Measurements from ENCODE around the gene SLC22A23. TPM values are rescaled to one million over a fixed set of nuclear protein-coding genes. Genes with fewer than 3 reads are reported as not detected.

The SLC22A23 gene
- total RNA-seq, 2 donors from 2014 or later, result 11.1 to 13.3 TPM

GRCh38 chr6:3415082-3415453 is 41.8 kb downstream of the SLC22A23 start:
- H3K27ac ChIP-seq (ENCODE audit: low read depth, low read length), result no peak overlapping the region
- H3K4me1 ChIP-seq (ENCODE audit: control insufficient read depth, insufficient read depth, low read length), result peaks cover 30% of the 10 kb centered on the region
- Mint-ChIP-seq H3K27ac (peak overlapping the region; percentile 11), H3K36me3 (ENCODE audit: low read depth) (peaks cover 11% of the 10 kb centered on the region), H3K9me3 (peaks cover 13% of the 10 kb centered on the region), H3K27me3 (ENCODE audit: insufficient read depth) (no peaks in the 10 kb centered on the region), H3K4me3 (no peak overlapping the region), H3K4me1 (peaks cover 61% of the 10 kb centered on the region)
- no peak for DNase-seq
- no peaks in the 10 kb centered on the region for H3K27me3 ChIP-seq (ENCODE audit: control insufficient read depth, insufficient read depth, low read length, poor library complexity, severe bottlenecking)
- no peak for TF ChIP-seq CTCF (conservative IDR thresholded peaks at IDR 0.05)
- H3K9ac ChIP-seq (ENCODE audit: extremely low read depth, low read length, poor library complexity, severe bottlenecking), result no peak overlapping the region
- 49 to 61% methylated on average over 4 to 5 of the region's 5 CpGs for WGBS, 2 experiments (ENCODE audit: insufficient coverage in 1 of 2, insufficient read length in 1 of 2)
- peaks cover 9% of the 10 kb centered on the region for H3K36me3 ChIP-seq (ENCODE audit: control insufficient read depth, insufficient read depth, low read length)
- H3K4me3 ChIP-seq (ENCODE audit: low read length), result no peak overlapping the region
- H3K9me3 ChIP-seq (ENCODE audit: control insufficient read depth, low read length), result peaks cover 21% of the 10 kb centered on the region

- no peak for TF ChIP-seq CTCF (conservative IDR thresholded peaks at IDR 0.05)
- Histone ChIP-seq H3K4me1 (ENCODE audit: control insufficient read depth, insufficient read depth, low read length) (peaks cover 35% of the 10 kb centered on the region), H3K9ac (ENCODE audit: extremely low read depth, low read length, poor library complexity, severe bottlenecking) (no peak overlapping the region), H3K9me3 (ENCODE audit: control insufficient read depth, low read length) (peaks cover 21% of the 10 kb centered on the region), H3K27me3 (ENCODE audit: control insufficient read depth, insufficient read depth, low read length, poor library complexity, severe bottlenecking) (no peaks in the 10 kb centered on the region), H3K4me3 (ENCODE audit: low read length) (no peak overlapping the region), H3K27ac (ENCODE audit: low read depth, low read length) (no peak overlapping the region), H3K36me3 (ENCODE audit: control insufficient read depth, insufficient read depth, low read length) (peaks cover 9% of the 10 kb centered on the region)
- Mint-ChIP-seq H3K36me3 (ENCODE audit: low read depth) (peaks cover 11% of the 10 kb centered on the region), H3K27ac (peak overlapping the region; percentile 11), H3K9me3 (peaks cover 13% of the 10 kb centered on the region), H3K4me3 (no peak overlapping the region), H3K27me3 (ENCODE audit: insufficient read depth) (no peaks in the 10 kb centered on the region), H3K4me1 (peaks cover 61% of the 10 kb centered on the region)
- no peak for DNase-seq
- 72 to 78% methylated on average over 8 to 11 of the region's 11 CpGs for WGBS, 2 experiments (ENCODE audit: insufficient coverage in 1 of 2, insufficient read length in 1 of 2)
Measured at GRCh38 chr6:3414327-3415081, 42.3 kb downstream of the SLC22A23 start.

- H3K4me3 ChIP-seq (ENCODE audit: low read length), result no peak overlapping the region
- peaks cover 26% of the 10 kb centered on the region for H3K4me1 ChIP-seq (ENCODE audit: control insufficient read depth, insufficient read depth, low read length)
- peaks cover 21% of the 10 kb centered on the region for H3K9me3 ChIP-seq (ENCODE audit: control insufficient read depth, low read length)
- peaks cover 9% of the 10 kb centered on the region for H3K36me3 ChIP-seq (ENCODE audit: control insufficient read depth, insufficient read depth, low read length)
- H3K4me1 Mint-ChIP-seq, result peaks cover 59% of the 10 kb centered on the region
- no peaks in the 10 kb centered on the region for H3K27me3 ChIP-seq (ENCODE audit: control insufficient read depth, insufficient read depth, low read length, poor library complexity, severe bottlenecking)
- peaks cover 13% of the 10 kb centered on the region for H3K9me3 Mint-ChIP-seq
- no peak overlapping the region for H3K9ac ChIP-seq (ENCODE audit: extremely low read depth, low read length, poor library complexity, severe bottlenecking)
- no peak overlapping the region for H3K4me3 Mint-ChIP-seq
- 91 to 100% methylated on average over 3 of the region's 3 CpGs for WGBS, 2 experiments (ENCODE audit: insufficient coverage in 1 of 2, insufficient read length in 1 of 2)
- H3K27ac Mint-ChIP-seq, result no peak overlapping the region
- no peaks in the 10 kb centered on the region for H3K27me3 Mint-ChIP-seq (ENCODE audit: insufficient read depth)
- TF ChIP-seq CTCF (conservative IDR thresholded peaks at IDR 0.05), result no peak
- H3K36me3 Mint-ChIP-seq (ENCODE audit: low read depth), result peaks cover 11% of the 10 kb centered on the region
- no peak for DNase-seq
- H3K27ac ChIP-seq (ENCODE audit: low read depth, low read length), result no peak overlapping the region
Measured at GRCh38 chr6:3413592-3413991, 43.3 kb downstream of the SLC22A23 start.
